SH-SY5Y (cell line): ENCODE data around the gene PSMB2.

Source experiments
- GATA2 ChIP-seq: IDR thresholded peaks from 2 replicates; pipeline ENCODE4 v1.6.1; 2011; ENCODE audit warnings: mild to moderate bottlenecking, low read depth, low read length
- GATA3 ChIP-seq: IDR thresholded peaks from 2 replicates; pipeline ENCODE4 v1.6.1; 2011; ENCODE audit warnings: low read depth, mild to moderate bottlenecking, low read length, moderate library complexity

- no peak for TF ChIP-seq GATA2
- TF ChIP-seq GATA3 = no peak
Observed at GRCh38 chr1:35587736-35588135, 53.6 kb downstream of the PSMB2 start.
